ENCODE results near the gene LTBR.

Gene LTBR

DNA sequence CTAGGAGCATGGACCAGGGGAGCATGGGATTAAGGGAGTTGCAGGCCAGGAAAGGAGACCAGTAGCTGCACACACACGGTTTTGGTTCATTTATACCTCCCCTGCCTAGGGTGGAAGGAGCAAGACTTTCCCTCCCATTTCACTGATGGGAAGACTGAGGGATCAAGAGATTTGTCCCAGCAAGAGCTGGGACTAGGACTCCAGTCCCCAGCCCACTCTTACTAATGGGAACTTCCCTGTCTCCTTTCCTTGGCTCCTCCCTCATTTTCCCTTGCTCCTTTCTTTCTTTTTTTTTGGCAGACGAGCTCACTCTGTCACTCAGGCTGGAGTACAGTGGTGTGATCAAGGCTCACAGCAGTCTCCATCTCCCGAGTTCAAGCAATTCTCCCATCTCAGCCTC, 21.6 kb upstream of the LTBR start:
- TF ChIP-seq, protein P1, sequence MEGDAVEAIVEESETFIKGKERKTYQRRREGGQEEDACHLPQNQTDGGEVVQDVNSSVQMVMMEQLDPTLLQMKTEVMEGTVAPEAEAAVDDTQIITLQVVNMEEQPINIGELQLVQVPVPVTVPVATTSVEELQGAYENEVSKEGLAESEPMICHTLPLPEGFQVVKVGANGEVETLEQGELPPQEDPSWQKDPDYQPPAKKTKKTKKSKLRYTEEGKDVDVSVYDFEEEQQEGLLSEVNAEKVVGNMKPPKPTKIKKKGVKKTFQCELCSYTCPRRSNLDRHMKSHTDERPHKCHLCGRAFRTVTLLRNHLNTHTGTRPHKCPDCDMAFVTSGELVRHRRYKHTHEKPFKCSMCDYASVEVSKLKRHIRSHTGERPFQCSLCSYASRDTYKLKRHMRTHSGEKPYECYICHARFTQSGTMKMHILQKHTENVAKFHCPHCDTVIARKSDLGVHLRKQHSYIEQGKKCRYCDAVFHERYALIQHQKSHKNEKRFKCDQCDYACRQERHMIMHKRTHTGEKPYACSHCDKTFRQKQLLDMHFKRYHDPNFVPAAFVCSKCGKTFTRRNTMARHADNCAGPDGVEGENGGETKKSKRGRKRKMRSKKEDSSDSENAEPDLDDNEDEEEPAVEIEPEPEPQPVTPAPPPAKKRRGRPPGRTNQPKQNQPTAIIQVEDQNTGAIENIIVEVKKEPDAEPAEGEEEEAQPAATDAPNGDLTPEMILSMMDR (conservative IDR thresholded peaks at IDR 0.05; ENCODE audit: low read depth, low read length), result no peak

DNA sequence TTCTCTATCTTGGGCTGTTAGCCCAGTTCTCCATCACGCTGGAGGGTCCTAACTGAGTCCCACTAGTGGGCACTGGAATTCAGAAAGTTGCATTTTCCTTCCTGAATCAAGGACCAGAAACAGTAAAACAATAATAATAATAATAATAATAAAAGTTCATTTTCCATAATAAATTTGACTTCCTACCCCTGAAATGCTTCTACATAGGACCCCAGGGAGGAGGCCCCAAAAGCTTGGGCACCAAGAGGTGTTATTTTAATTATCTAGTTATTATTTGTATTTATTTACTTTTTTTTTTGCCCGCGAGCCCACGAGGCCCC, 21.0 kb upstream of the LTBR start:
- H3K4me3 ChIP-seq (ENCODE audit: low read depth, low read length), result peak overlapping the region; percentile 21
- TF ChIP-seq, protein P1 (conservative IDR thresholded peaks at IDR 0.05; ENCODE audit: low read depth, low read length), result no peak
- no peak for DNase-seq (ENCODE audit: low read depth)

More for the DNA sequence above, 21.6 kb upstream of the LTBR start:
- DNase-seq (ENCODE audit: low read depth), result no peak
- no peak overlapping the region for H3K4me3 ChIP-seq (ENCODE audit: low read depth, low read length)

DNA sequence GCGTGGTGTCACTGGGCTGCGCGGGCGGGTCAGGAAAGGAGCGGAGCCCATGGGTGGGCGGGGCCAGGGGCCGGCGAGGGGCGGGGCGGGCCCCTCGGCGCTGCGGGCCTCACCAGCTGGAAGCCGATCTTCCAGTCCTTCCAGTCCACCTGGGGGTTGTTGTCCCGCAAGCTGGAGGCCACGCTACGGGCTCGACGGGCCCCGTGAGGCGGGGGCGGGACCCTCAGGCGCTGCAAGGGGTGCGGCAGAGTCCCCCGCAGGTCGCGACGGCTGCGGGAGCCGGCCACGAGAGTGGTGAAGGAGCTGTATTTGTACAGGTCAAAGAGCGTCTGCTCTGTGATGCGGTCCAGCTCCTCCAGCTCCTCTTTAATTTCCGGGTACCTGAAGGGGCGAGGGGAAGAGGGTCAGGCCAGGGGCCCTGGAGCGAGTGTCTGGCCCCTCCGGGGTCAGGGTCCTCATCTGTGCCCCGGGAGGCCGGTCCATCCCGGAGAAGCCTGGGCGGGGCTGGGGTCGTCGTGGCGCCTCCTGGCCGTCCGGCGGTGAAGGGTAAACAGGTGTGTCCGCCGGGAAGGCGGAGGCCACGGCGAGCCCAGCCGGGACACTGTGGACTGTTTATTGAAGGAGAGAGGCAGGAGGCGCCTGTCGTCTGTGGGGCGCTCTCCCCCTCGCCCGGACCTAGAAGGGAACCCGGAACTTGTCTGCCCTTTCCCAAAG, 20.5 kb upstream of the LTBR start:
- TF ChIP-seq, protein P1 (conservative IDR thresholded peaks at IDR 0.05; ENCODE audit: low read depth, low read length), result no peak
- peak overlapping the region; percentile 64 for H3K4me3 ChIP-seq (ENCODE audit: low read depth, low read length)
- DNase-seq (ENCODE audit: low read depth), result peak; percentile 57

DNA sequence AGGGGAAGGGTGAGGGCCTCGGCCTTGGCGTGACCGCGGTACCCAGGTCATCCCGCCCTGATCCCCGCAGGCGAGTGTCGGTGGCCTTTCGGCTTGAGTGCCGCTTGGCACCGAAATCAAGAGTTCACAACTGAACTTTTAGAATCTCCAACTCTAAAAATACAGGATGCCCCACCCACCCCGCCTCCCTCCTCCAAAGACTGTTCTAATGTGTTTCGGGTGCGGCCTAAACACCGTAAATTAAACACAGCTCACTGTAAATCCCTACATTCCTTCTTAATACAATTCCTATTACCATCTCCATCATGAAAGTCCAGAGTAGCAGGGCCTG, 20.0 kb upstream of the LTBR start:
- DNase-seq (ENCODE audit: low read depth), result no peak
- TF ChIP-seq, protein P1 (conservative IDR thresholded peaks at IDR 0.05; ENCODE audit: low read depth, low read length), result no peak
- peak overlapping the region; percentile 64 for H3K4me3 ChIP-seq (ENCODE audit: low read depth, low read length)

DNA sequence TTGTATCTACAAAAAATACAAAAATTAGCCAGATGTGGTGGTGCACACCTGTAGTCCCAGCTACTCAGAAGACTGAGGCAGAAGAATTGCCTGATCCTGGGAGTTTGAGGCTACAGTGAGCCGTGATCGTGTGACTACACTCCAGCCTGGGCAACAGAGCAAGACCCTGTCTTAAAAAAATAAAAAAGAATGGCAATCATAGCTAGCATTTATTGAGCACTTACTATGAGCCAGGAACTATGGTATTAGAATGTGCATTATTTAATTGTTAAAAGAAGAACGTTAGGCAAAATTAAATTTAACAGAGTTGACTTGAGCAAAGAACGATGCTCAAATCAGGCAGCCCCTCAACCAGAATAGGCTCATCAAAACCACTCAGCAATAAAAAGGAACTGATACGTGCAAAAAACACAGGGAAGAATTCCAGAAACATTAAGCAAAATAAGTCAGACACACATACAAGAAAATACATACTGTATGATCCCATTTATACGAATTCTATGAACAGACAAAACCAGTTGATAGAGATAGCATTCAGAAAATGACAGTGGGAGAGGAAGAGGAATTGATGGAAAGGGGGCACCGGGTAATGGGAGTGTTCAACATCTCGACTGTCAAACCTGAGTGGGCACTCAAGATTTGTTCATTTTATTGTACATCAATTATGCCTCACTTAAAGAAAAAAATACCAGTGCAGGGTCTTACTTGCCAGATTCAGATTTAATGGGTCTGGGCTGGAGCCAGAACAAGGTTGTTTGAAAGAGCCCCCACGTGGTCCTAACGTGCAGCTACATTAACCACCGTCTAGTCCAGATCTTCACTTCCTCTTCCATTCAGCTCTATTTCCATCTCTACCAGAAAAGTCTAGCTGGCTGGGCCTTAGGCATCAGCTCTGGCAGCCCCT, 16.6 kb upstream of the LTBR start:
- DNase-seq (ENCODE audit: low read depth), result peak; percentile 74
- H3K4me3 ChIP-seq (ENCODE audit: low read depth, low read length), result no peak overlapping the region
- TF ChIP-seq, protein P1 (conservative IDR thresholded peaks at IDR 0.05; ENCODE audit: low read depth, low read length), result peak; percentile 49

DNA sequence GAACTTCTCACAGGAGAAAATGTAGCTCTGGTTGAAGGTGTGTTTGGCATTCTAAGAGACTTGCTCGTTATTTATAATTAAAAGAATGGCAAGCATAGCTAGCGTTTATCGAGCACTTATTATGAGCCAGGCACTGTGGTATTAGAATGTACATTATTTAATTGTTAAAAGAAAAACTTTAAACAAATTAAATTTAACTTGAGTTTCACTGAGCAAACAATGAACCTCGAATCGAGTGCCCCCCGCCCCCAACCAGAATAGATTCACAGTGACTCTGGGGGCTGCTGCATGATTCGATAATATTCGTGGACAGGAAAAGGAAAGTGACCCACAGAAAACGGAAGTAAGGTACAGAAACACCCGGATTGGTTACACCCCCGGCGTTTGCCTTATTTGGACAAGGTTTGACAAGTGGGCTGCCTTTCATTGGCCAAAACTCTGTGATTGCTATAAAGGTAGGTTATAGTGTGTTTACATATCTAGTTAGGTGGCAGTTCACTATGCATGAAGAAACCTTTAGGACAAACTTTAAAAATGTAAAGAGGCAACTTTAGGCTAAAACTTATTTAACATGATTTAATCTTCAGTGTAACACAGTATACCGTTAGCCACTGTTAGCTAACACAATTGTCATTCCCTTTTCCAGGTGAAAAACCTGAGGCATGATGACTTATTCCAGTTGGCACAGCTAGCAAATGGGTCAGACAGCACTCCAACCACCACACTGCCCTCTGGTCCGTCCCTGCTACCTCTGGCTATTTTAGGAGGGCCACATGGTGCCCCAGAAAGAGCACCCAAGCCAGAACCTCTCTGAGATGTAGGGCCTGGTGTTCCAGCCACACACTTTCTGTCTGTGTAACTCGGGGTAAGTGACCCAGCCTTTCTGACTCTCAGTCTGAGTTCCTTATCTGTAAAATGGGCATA, 15.7 kb upstream of the LTBR start:
- DNase-seq (ENCODE audit: low read depth), result no peak
- no peak overlapping the region for H3K4me3 ChIP-seq (ENCODE audit: low read depth, low read length)

More for the DNA sequence above, 15.7 kb upstream of the LTBR start:
- TF ChIP-seq, protein P1 (conservative IDR thresholded peaks at IDR 0.05; ENCODE audit: low read depth, low read length), result no peak

All from choroid plexus epithelial cell (primary cell).